GM18858 (cell line): Measurements from ENCODE around the gene STRBP.
"Not testable (repeated sequence)": the region's sequence is repeated elsewhere in the genome, so short reads cannot be mapped to it uniquely, and the experiment has no call there.

Experiments
- ATAC-seq: cut with Tn5 transposase; IDR thresholded peaks from one replicate; pipeline ENCODE4 v1.9.1; 2021; ENCODE audit not compliant: unreplicated experiment

The STRBP gene

GRCh38 chr9:123268465-123269259, at the start of gene STRBP:
TSS of gene STRBP (minus strand) at chr9:123268586. CDS start at chr9:123184134, 84,452 bp downstream.
- peak; percentile 81 for ATAC-seq

DNA sequence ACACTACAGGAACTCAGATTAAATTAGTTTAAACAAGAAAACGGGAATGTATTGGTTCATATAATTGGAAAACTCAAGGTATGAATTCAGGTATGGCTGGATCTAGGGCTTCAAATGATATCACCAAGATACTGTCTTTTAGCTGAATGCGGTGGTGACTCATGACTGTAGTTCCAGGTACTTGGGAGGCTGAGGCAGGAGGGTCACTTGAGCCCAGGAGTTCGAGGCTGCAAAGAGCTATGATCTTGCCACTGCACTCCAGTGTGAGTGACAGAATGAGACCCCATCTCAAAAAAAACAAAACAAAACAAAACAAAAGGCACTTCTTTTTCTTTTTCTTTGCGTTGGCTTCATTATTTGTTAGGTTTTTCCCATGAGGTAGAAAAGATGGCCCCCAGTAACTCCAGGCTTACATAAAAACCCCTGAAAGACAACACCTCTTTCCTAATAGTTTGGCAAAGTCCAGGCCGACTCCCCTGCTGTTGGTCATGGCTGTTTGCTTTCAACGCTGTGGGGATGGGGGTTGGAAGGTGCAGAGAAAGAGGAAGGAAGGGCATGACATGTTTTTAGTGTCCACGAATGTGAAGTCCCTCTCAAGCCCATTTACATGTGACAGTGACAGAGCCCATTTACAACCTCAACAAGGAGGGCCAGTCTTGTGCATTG, 47.8 kb upstream of the STRBP start:
- ATAC-seq, result no peak

DNA sequence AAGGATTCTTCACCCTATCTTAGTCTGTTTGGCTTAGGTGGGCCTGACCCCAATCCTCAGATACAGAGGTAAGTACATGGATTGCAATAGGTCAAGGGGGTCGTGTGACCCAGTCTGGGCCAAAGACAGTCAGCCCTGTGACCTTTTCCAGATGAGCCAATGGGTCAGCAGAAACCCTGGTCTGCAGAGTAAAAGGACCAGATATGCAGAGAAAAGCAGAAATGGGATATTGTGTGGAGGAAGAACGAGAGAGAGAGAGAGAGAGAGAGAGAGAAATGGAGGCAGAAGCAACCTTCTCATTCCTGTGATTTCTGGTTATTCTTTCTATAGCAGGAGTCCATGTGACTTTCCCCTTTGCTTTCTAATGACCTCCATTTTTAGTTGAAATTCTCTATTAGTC, 47.2 kb upstream of the STRBP start:
- no peak for ATAC-seq

- ATAC-seq, result no peak
Measured at GRCh38 chr9:123314617-123315016, 46.2 kb upstream of the STRBP start.

DNA sequence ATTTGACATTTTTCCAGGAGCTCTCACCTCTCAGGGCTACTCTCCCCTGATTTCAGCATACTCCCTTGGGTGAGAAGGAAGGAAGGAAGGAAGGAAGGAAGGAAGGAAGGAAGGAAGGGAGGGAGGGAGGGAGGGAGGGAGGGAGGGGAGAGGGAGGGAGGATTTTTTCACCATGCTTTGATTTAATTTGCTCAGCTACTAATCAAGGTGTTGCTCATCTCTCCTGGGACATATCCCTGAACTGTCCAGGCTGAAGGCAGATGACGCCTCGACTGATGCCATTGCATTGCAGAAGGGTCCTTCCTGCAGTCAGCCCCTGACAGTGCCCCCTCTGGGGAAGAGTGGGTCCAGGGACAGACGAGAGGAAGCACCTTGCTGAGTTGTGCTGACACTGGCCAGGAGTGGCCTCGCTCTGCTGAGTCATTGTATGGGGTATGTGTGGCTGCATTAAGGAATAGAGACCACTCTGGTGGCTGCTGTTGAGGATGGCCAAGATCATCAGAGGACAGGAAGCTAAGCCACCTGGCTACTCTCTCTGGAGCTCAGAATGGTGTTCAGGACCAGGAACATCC, 44.0 kb upstream of the STRBP start:
- no peak for ATAC-seq

GRCh38 chr9:123311250-123311752, 42.9 kb upstream of the STRBP start:
- ATAC-seq, result no peak

DNA sequence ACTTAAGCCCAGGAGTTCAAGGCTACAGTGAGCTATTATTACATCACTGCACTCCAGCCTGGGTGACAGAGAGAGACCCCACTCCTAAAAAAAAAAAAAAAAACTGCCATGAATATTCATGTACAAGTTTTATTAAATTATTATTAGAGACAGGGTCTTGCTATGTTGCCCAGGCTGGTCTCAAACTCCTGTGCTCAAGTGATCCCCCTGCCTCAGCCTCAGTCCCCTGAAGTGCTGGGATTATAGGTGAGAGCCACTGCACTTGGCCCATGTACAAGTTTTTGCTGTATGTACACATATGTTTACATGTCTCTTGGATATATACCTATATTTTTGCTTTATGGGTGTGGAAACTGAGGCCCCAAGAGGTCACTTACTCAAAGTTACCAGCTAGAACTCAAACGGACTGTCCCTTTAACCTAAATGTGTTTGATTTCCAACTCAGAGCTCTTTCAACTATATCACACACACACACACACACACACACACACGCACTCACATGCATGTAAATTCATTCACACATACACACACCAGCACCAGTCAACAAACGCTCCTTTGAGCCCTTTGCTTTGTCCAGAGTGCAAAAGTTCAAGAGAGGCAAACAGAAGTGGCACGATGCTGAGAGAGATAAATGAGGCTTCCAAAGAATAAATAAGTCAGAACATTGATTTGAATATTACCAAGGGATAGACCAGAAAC, 42.3 kb upstream of the STRBP start:
- no peak for ATAC-seq

- ATAC-seq, result no peak
Measured at GRCh38 chr9:123309611-123310010, 41.2 kb upstream of the STRBP start.

GRCh38 chr9:123305879-123306278, 37.5 kb upstream of the STRBP start:
- ATAC-seq, result no peak

DNA sequence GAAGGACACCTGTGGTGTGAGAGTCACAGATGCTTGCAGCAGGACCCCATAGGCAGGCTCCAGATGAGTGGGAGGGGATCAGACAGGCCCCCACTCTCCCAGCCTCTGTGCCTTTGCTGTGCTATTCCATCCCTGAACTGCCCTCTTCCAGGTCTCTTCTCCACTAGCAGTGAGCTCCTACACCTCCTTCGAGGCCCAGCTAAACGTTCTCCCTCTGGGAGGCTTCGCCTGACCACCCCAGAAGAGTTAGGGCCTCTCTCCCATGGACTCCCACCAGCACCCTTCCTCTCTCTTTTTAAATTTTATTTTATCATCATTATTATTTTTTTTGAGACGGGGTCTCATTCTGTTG, 35.9 kb upstream of the STRBP start:
- no peak for ATAC-seq

DNA sequence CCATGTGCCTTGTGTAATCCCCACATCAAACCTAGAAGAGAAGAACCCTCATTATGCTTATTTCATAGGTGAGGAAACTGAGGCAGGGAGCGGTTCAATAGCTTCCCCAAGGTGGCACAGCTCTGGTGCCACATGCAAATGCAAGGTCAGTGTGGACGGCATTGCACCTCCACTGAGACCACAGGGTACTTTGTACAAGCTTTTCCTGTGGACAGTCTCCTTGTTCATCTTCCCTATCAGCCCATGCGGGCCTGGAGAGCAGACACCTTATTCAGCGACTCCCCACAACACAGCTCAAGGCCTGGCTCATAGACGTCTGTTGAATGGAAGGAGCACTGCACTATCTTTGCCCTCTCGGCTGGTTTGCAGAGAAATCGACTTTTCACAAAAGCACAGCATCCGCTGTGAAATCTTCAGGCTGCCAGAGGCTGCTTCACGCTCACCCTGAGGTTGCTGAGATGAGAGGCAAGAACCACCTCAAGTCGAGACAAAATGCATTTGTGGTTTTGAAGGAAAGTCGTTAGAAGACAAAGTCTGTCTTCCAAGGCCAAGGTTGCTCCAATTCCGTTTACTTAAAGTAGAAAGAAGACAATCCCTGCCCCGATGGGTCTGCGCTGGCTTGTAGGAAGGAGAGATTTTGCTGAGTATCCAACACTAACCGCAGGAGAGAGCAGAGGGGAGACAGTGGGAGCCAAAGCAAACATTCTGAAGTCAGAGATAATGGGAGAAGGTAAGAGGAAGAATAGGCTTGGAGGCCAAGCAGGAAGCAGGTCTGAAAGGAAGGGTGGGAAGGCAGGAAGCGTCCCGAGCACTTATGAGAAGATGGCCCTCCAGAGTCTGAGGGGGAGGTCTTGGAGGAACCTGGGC, 34.2 kb upstream of the STRBP start:
- ATAC-seq, result no peak

GRCh38 chr9:123301936-123302335, 33.5 kb upstream of the STRBP start:
- ATAC-seq, result not testable (repeated sequence)

GRCh38 chr9:123300554-123300953, 32.2 kb upstream of the STRBP start:
- no peak for ATAC-seq

- no peak for ATAC-seq
Measured at GRCh38 chr9:123299558-123300126, 31.3 kb upstream of the STRBP start.

DNA sequence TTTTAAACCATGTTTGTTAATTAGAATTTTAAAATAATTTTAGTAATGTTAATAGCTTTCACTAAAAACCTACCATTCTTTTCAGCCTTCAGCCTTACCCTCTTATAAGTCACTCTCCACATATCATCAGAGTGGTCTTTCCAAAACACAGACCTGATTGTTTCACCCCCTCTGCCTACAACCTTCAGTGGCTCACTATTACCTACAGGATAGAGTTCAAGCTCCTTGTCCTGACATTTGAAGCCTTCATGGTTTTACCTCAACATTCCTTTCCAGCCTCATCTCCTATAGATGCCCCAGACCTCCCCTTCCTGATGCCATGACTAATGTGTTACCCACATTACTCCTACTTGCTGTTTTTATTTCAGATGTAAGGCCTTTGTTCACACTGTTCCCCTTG, 27.8 kb upstream of the STRBP start:
- ATAC-seq, result no peak

GRCh38 chr9:123291736-123292135, 23.4 kb upstream of the STRBP start:
- ATAC-seq, result no peak

DNA sequence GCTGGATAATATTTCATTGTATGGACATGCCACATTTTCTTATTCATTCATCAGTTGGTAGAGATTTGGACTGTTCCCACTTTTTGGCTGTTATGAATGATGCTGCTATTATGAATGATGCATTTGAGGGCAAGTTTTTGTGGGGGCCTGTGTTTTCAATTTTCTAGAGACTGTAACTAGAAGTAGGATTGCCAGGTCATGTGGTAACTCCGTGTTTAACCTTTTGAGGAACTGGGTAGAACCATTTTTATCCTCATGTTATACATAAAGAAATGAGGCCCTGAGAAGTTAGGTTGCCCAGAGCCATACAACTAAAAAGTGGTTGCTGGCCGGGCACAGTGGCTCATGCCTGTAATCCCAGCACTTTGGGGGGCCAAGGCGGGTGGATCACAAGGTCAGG, 22.4 kb upstream of the STRBP start:
- ATAC-seq, result no peak

GRCh38 chr9:123287639-123288038, 19.3 kb upstream of the STRBP start:
- ATAC-seq, result no peak

- no peak for ATAC-seq
Measured at GRCh38 chr9:123286324-123286723, 17.9 kb upstream of the STRBP start.

DNA sequence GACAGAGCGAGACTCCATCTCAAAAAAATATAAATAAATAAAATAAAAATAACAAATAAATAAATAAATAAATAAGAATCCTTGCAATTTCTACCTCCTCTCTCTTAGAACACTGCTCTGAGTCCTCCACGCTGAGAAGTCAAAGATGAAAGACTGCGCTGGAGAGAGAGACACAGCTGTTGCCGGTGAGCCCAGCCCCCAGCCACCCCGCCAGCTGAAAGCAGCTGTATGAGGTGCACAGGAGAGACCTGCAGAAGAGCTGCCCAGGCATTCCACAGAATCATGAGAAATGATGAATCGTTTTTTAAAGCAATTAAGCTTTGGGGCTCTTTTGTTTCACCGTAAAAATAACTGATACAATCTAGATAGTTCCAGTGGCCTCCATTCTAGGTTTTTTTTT, 16.3 kb upstream of the STRBP start:
- no peak for ATAC-seq
